HK-2 (cell line): ENCODE measurements around the gene OSTC.
"Not testable (repeated sequence)": the region's sequence is repeated elsewhere in the genome, so short reads cannot be mapped to it uniquely, and the experiment has no call there.

Experiments used
- DNase-seq: peaks from one replicate; pipeline ENCODE4 v3.0.0-alpha.2; 2018; ENCODE audit not compliant: unreplicated experiment

OSTC gene

GRCh38 chr4:108646706-108647105, 3.7 kb upstream of the OSTC start:
- DNase-seq: no peak

- DNase-seq: no peak
Observed at GRCh38 chr4:108649863-108650211, 562 bp upstream of the OSTC start.

- no peak for DNase-seq
Observed at GRCh38 chr4:108651014-108651791, 804 bp downstream of the OSTC start.

GRCh38 chr4:108662629-108663028, 12.2 kb downstream of the OSTC start:
- DNase-seq: no peak

- no peak for DNase-seq
Observed at GRCh38 chr4:108674356-108674977, 24.1 kb downstream of the OSTC start.

GRCh38 chr4:108681321-108681809, 31.0 kb downstream of the OSTC start:
- no peak for DNase-seq

- DNase-seq: no peak
Observed at GRCh38 chr4:108683479-108683878, 33.1 kb downstream of the OSTC start.

- DNase-seq: no peak
Observed at GRCh38 chr4:108685036-108685686, 34.8 kb downstream of the OSTC start.

GRCh38 chr4:108690738-108691137, 40.3 kb downstream of the OSTC start:
- DNase-seq: no peak

- no peak for DNase-seq
Observed at GRCh38 chr4:108693211-108693610, 42.8 kb downstream of the OSTC start.

- DNase-seq: no peak
Observed at GRCh38 chr4:108693819-108694218, 43.4 kb downstream of the OSTC start.

- DNase-seq: no peak
Observed at GRCh38 chr4:108694423-108694822, 44.0 kb downstream of the OSTC start.

- DNase-seq: no peak
Observed at GRCh38 chr4:108695062-108695461, 44.7 kb downstream of the OSTC start.

- DNase-seq: no peak
Observed at GRCh38 chr4:108696160-108696559, 45.8 kb downstream of the OSTC start.

GRCh38 chr4:108700081-108700757, 49.8 kb downstream of the OSTC start:
- no peak for DNase-seq

- DNase-seq: no peak
Observed at GRCh38 chr4:108702960-108703359, 52.6 kb downstream of the OSTC start.

GRCh38 chr4:108703370-108703769, 53.0 kb downstream of the OSTC start:
- DNase-seq: no peak

GRCh38 chr4:108703966-108704365, 53.6 kb downstream of the OSTC start:
- no peak for DNase-seq

- no peak for DNase-seq
Observed at GRCh38 chr4:108706289-108706688, 55.9 kb downstream of the OSTC start.

- no peak for DNase-seq
Observed at GRCh38 chr4:108709234-108709633, 58.8 kb downstream of the OSTC start.

GRCh38 chr4:108709722-108710121, 59.3 kb downstream of the OSTC start:
- no peak for DNase-seq

- DNase-seq: not testable (repeated sequence)
Observed at GRCh38 chr4:108710578-108710977, 60.2 kb downstream of the OSTC start.
